ENCODE measurements around the gene LDLRAD1.
"Not testable (repeated sequence)": the region's sequence is repeated elsewhere in the genome, so short reads cannot be mapped to it uniquely, and the experiment has no call there.

The LDLRAD1 gene

GRCh38 chr1:53998223-53998622, 19.8 kb downstream of the LDLRAD1 start:
- ChIA-PET CTCF (interaction anchor here (1.0 kb wide), 1 partner anchor 39 kb away, joined by 4 read pairs; no protein-coding TSS in a partner anchor), POLR2A (no interaction called here)
- DNase-seq (ENCODE audit: extremely low spot score) = no peak
- no peak for TF ChIP-seq CTCF (IDR thresholded peaks at IDR 0.05; ENCODE audit: control extremely low read depth, extremely low read depth, low read depth, missing control alignments)

GRCh38 chr1:53995683-53996082, 22.3 kb downstream of the LDLRAD1 start:
- ChIA-PET CTCF (no interaction called here), POLR2A (no interaction called here)
- DNase-seq (ENCODE audit: extremely low spot score) = no peak
- TF ChIP-seq CTCF (IDR thresholded peaks at IDR 0.05; ENCODE audit: control extremely low read depth, extremely low read depth, low read depth, missing control alignments) = no peak

- DNase-seq (ENCODE audit: extremely low spot score); POLR2A ChIA-PET: not testable (repeated sequence)
- CTCF ChIA-PET = interaction anchor here (1.2 kb wide), 1 partner anchor 10 kb away, joined by 3 read pairs; no protein-coding TSS in a partner anchor
These were observed 23.5 kb downstream of the LDLRAD1 start for GRCh38 chr1:53994516-53994915.

- ChIA-PET CTCF (interaction anchor here (0.9 to 1.5 kb wide), 7 partner anchors 10 to 120 kb away, joined by 3 to 7 read pairs (median 3); partner anchors contain the start of genes IFT25 and LRRC42), POLR2A (no interaction called here)
- DNase-seq (ENCODE audit: extremely low spot score) = no peak
- peak; percentile 3 for TF ChIP-seq CTCF (IDR thresholded peaks at IDR 0.05; ENCODE audit: control extremely low read depth, extremely low read depth, low read depth, missing control alignments)
These were observed 25.7 kb downstream of the LDLRAD1 start for GRCh38 chr1:53992085-53992874.

GRCh38 chr1:53987880-53988279, 30.1 kb downstream of the LDLRAD1 start:
- ChIA-PET CTCF (no interaction called here), POLR2A (no interaction called here)
- no peak for DNase-seq (ENCODE audit: extremely low spot score)
- no peak for TF ChIP-seq CTCF (IDR thresholded peaks at IDR 0.05; ENCODE audit: control extremely low read depth, extremely low read depth, low read depth, missing control alignments)

- POLR2A ChIA-PET = no interaction called here
- TF ChIP-seq CTCF (IDR thresholded peaks at IDR 0.05; ENCODE audit: control extremely low read depth, extremely low read depth, low read depth, missing control alignments) = no peak
- DNase-seq (ENCODE audit: extremely low spot score) = no peak
- CTCF ChIA-PET = no interaction called here
These were observed 31.5 kb downstream of the LDLRAD1 start for GRCh38 chr1:53986458-53986857.

- ChIA-PET POLR2A (no interaction called here), CTCF (no interaction called here)
- no peak for TF ChIP-seq CTCF (IDR thresholded peaks at IDR 0.05; ENCODE audit: control extremely low read depth, extremely low read depth, low read depth, missing control alignments)
- DNase-seq (ENCODE audit: extremely low spot score) = no peak
These were observed 33.3 kb downstream of the LDLRAD1 start for GRCh38 chr1:53984726-53985125.

Measured in GM10248 (cell line).